Sigmoid colon (tissue), 3 donors: ENCODE results near the gene ATRNL1.
"Not testable (repeated sequence)": the region's sequence is repeated elsewhere in the genome, so short reads cannot be mapped to it uniquely, and the experiment has no call there.

ENCODE experiments used
- CTCF ChIP-seq, 4 experiments: fragments of 450-650 bp in 3 of 4; fragments of 200-600 bp in 1 of 4; IDR thresholded peaks; one replicate each; pipeline ENCODE4 v1.5.1; 2016 to 2019; ENCODE audit warnings: antibody characterized with exemption in 4 of 4, mild to moderate bottlenecking in 3 of 4, moderate library complexity in 2 of 4
- POLR2A ChIP-seq, 2 donors: fragments of 450-650 bp; IDR thresholded peaks; one replicate each; pipeline ENCODE4 v1.6.1; 2016; ENCODE audit warnings: antibody characterized with exemption in 2 of 2, mild to moderate bottlenecking in 2 of 2, moderate library complexity in 2 of 2

- TF ChIP-seq CTCF, POLR2A (IDR thresholded peaks at IDR 0.05): not testable (repeated sequence)
These were observed 434.5 kb downstream of the ATRNL1 start for GRCh38 chr10:115527682-115528081.
